HG03103 (cell line): Measurements from ENCODE around the gene CDX1.

Experiments
- ATAC-seq: cut with Tn5 transposase; IDR thresholded peaks from one replicate; pipeline ENCODE4 v1.9.1; 2021; ENCODE audit warnings: low read depth; ENCODE audit not compliant: unreplicated experiment

CDX1 gene

GRCh38 chr5:150161242-150162141 lies 5.1 kb upstream of the CDX1 start:
- peak; percentile 73 for ATAC-seq

- ATAC-seq = no peak
These were observed 4.5 kb upstream of the CDX1 start for GRCh38 chr5:150162142-150162513.

- ATAC-seq = no peak
These were observed 3.5 kb upstream of the CDX1 start for GRCh38 chr5:150163035-150163434.

GRCh38 chr5:150163547-150164059 lies 3.0 kb upstream of the CDX1 start:
- ATAC-seq = no peak

- no peak for ATAC-seq
These were observed 2.2 kb upstream of the CDX1 start for GRCh38 chr5:150164211-150164980.

- ATAC-seq = no peak
These were observed 435 bp upstream of the CDX1 start for GRCh38 chr5:150166037-150166649.

GRCh38 chr5:150167512-150167850 lies 903 bp downstream of the CDX1 start:
- ATAC-seq = no peak

- no peak for ATAC-seq
These were observed 1.3 kb downstream of the CDX1 start for GRCh38 chr5:150167908-150168307.

GRCh38 chr5:150168864-150169263 lies 2.3 kb downstream of the CDX1 start:
- no peak for ATAC-seq

GRCh38 chr5:150172145-150172544 lies 5.6 kb downstream of the CDX1 start:
- ATAC-seq = no peak

GRCh38 chr5:150172556-150172955 lies 6.0 kb downstream of the CDX1 start:
- ATAC-seq = no peak

GRCh38 chr5:150173161-150173560 lies 6.6 kb downstream of the CDX1 start:
- no peak for ATAC-seq

GRCh38 chr5:150174285-150174684 lies 7.7 kb downstream of the CDX1 start:
- no peak for ATAC-seq

- ATAC-seq = no peak
These were observed 8.5 kb downstream of the CDX1 start for GRCh38 chr5:150175076-150175475.

GRCh38 chr5:150175536-150175935 lies 9.0 kb downstream of the CDX1 start:
- ATAC-seq = no peak

- no peak for ATAC-seq
These were observed 10.3 kb downstream of the CDX1 start for GRCh38 chr5:150176745-150177477.

GRCh38 chr5:150177721-150178120 lies 11.1 kb downstream of the CDX1 start:
- no peak for ATAC-seq

- no peak for ATAC-seq
These were observed 11.7 kb downstream of the CDX1 start for GRCh38 chr5:150178262-150178661.

- no peak for ATAC-seq
These were observed 12.5 kb downstream of the CDX1 start for GRCh38 chr5:150179019-150179620.
